ENCODE measurements around the gene ACAT2.
"Not testable (repeated sequence)": the region's sequence is repeated elsewhere in the genome, so short reads cannot be mapped to it uniquely, and the experiment has no call there.

ACAT2 gene

DNA sequence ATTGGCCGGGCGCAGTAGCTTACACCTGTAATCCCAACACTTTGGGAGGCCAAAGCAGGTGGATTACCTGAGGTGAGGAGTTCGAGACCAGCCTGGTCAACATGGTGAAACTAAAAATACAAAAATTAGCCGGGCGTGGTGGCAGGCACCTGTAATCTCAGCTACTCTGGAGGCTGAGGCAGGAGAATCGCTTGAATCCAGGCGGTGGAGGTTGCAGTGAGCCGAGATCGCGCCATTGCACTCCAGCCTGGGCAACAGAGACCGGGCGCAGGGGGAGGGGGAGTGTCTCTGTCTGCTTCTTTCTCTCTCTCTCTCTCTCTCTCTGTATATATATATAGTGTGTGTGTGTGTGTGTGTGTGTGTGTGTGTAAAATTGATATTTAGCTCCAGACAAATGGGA lies 29.3 kb upstream of the ACAT2 start:
- not testable (repeated sequence) for DNase-seq

DNA sequence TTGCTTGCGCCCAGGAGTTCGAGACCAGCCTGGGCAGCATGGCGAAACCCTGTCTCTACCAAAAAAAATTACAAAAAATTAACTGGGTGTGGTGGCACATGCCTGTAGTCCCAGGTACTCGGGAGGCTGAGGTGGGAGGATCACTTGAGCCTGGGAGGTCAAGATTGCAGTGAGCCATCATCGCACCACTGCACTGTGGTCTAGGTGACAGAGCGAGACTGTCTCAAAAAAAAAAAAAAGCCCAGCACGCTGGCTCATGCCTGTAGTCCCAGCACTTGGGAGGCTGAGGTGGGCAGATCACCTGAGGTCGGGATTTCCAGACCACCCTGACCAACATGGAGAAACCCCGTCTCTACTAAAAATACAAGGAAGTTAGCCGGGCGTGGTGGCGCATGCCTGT lies 28.4 kb upstream of the ACAT2 start:
- DNase-seq, result not testable (repeated sequence)

DNA sequence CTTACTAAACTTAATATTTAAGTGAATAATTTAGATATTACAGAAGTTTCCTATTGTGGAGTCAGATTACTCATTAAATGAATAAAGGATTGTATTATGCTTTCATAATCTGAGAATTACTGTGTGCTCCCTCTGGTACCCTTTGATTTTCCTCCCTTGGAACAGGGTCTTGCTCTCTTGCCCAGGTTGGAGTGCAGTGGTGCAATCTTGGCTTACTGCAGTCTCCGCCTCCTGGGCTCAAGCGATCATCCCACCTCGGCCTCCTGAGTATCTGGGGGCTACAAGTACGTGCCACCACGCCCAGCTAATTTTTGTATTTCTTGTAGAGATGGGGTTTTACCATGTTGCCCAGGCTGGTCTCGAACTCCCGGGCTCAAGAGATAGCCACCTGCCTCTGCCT lies 24.9 kb upstream of the ACAT2 start:
- DNase-seq, result no peak

DNA sequence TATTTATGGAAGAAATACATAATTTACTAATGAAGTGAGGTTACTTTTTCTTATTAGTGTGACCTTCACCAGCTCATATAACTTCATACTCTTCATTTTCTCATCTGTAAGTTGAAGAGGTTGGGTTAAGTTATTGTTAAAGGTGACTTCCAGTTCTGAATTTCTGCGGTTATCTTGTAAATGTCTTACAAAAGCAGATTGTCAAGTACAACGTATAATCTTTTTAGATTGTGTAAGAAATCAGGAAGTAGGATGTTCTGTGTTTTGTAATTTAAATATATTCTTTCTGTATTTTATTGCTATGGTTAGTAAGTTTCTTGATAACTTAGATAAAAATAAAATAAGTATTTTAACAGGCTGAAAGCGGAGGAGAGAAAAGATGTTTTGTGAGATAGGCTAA lies 22.5 kb upstream of the ACAT2 start:
- no peak for DNase-seq

DNA sequence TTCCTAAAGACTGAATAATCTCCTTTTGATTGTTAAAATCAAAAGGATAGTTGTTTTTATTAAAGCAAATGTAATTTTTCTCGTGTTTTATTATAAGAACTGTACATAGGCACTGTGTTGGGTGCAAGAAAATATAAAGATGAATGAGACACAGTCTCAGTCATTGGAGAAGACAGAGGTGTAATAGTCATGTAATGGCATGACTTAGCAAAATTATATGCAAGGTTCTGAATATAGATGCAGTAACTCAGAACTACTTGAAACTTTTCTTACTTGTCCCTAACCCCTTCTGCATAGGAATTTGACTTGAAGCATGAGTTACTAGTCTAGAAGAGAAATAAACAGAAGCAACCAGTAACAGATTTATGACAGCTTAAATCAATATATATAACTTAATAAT lies 19.7 kb upstream of the ACAT2 start:
- no peak for DNase-seq

DNA sequence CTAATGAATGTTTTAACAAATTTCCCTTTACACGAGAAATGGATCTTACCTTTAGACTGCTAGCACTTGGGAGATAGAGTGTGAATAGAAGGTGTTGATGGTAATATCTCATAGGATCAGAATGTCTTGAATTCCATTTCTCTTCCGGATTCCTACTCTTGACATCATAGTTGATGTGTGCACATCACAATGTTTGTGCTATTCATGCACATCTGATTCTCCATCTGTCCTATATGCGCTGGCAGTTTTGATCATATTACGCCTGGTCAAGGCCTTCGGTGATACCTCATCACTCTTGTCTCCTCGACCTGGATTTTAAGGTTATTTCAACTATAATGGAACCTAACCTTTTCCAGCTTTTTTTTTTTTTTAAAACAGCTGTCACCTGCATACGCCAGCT lies 16.8 kb upstream of the ACAT2 start:
- DNase-seq, result no peak

DNA sequence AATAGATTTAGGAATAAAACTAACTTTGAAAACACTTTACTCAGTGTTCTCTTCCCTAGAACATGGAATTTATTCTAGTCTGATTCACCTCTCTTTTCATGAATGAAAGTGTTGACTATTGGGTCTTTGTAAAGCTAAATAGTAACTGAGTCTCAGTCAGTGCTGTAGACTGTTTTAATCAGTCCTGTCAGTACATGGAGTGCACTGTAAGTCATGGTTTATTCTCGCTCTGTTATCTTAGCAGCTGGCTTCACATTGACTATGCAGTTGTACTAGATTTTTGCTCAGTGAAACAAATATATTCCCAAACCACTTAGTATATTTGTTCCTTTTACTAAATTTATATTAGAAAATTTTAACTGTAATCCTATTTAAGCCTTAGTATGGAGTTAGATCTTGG lies 15.1 kb upstream of the ACAT2 start:
- DNase-seq, result no peak

DNA sequence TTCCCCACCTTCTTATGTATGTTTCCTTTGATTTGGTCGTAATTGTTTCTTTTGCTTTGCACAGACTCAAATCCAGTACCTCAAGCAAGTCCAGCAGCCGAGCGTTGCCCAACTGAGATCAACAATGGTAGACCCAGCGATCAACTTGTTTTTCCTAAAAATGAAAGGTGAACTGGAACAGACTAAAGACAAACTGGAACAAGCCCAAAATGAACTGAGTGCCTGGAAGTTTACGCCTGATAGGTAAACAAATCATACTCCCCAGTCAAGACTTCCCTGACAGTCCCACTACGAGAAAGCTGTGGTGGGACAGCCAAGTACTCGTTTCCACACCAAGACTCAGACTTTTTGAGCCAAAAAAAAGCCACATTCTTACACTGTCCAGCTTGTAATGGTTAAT lies 13.7 kb upstream of the ACAT2 start:
- DNase-seq, result not testable (repeated sequence)

DNA sequence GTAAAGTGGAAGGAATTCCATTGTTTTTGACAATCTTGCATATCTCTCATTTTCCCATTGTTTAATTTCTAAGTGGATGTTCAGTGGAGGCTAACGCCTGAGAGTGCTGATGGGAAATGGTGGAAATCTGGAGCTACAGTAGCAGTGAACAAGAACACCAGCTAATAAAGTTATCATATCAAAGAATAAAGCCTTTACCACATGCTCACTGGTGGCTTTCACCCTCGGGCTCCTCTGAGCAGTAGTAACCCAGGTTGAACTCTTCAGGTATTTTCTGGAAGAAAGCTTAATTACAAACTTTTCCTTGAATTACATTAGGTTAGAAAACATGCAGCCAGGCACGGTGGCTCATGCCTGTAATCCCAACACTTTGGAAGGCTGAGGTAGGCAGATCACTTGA lies 10.4 kb upstream of the ACAT2 start:
- DNase-seq, result no peak

DNA sequence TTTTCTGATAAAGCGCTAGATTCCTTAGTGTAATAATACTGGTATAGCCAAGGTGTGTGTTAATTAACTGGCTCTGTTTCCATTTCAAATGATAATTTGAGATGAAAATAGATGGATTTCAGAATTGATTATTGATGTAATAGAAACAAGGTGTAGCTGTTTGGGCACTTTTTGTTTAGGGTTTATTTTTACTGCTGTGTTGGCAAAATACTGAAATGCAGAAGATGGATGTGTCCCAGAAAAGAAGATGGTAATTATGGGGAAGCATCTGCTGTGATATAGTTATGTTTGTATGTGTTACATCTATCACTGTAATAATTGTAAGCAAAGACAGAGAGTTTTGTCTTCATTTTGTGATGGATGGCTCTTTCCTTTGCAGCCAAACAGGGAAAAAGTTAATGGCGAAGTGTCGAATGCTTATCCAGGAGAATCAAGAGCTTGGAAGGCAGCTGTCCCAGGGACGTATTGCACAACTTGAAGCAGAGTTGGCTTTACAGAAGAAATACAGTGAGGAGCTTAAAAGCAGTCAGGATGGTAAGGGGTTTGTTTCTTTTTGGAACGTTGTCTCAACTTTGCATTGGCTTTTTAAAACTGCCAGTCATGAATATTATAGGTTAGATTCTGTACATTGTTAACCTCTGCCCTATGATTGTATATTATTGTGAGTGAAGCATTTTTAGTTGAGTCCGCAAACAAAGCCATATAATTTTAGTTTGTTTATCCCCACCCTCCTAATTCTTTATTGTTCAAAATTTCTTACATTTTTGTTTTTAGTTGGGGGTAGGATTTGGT lies 8.6 kb upstream of the ACAT2 start:
- no peak for DNase-seq

DNA sequence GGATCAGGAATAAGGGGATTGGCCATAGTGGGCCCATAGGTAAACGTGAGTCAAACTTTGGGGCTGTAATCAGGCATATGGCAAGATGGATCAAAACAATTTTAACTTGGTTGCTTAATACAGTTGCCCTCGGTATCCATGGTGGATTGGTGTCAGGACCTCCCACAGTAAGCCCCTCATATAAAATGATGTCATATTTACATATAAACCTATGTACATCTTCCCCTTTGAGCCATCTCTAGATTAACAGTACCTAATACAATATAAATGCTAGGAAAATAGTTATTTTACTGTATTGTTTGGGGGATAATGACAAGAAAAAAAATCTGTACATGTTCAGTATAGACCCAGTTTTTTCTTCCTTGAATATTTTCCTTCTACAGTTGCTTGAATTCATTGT lies 7.4 kb upstream of the ACAT2 start:
- no peak for DNase-seq

DNA sequence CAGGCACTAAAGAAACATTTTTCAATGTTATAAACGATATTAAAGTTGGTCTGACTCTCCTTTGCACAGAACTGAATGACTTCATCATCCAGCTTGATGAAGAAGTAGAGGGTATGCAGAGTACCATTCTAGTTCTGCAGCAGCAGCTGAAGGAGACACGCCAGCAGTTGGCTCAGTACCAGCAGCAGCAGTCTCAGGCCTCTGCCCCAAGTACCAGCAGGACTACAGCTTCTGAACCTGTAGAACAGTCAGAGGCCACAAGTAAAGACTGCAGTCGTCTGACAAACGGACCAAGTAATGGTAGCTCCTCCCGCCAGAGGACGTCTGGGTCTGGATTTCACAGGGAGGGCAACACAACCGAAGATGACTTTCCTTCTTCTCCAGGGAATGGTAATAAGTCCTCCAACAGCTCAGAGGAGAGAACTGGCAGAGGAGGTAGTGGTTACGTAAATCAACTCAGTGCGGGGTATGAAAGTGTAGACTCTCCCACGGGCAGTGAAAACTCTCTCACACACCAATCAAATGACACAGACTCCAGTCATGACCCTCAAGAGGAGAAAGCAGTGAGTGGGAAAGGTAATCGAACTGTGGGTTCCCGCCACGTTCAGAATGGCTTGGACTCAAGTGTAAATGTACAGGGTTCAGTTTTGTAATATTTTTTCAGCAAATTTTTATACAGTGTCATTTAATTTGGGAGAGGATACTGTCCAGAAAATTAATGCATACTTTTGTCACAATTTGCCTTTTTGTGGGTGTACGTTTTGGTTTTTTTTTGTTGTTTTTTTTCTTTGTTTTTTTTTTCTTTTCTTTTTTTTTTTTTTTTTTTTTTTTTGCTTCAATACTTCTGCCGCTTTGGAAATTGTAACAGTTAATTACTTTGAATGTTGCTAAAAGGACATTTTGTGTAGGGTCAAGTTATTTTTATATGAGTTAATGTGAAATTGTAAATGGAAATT lies 6.6 kb upstream of the ACAT2 start:
- DNase-seq, result no peak

DNA sequence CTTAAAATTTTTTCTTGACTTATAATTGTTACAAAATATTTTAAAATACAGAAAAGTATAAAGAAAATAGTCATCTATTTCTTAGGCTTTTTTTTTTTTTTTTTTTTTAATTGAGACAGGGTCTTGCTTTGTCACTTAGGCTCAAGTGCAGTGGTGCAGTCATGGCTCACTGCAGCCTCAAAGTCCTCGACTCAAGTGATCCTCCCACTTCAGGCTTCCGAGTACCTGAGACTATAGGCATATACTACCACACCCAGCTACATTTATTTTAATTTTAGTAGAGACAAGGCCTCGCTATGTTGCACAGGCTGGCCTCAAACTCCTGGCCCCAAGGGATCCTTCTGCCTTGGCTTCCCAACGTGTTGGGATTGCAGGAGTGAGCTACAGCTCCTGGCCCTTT lies 5.3 kb upstream of the ACAT2 start:
- DNase-seq, result no peak

DNA sequence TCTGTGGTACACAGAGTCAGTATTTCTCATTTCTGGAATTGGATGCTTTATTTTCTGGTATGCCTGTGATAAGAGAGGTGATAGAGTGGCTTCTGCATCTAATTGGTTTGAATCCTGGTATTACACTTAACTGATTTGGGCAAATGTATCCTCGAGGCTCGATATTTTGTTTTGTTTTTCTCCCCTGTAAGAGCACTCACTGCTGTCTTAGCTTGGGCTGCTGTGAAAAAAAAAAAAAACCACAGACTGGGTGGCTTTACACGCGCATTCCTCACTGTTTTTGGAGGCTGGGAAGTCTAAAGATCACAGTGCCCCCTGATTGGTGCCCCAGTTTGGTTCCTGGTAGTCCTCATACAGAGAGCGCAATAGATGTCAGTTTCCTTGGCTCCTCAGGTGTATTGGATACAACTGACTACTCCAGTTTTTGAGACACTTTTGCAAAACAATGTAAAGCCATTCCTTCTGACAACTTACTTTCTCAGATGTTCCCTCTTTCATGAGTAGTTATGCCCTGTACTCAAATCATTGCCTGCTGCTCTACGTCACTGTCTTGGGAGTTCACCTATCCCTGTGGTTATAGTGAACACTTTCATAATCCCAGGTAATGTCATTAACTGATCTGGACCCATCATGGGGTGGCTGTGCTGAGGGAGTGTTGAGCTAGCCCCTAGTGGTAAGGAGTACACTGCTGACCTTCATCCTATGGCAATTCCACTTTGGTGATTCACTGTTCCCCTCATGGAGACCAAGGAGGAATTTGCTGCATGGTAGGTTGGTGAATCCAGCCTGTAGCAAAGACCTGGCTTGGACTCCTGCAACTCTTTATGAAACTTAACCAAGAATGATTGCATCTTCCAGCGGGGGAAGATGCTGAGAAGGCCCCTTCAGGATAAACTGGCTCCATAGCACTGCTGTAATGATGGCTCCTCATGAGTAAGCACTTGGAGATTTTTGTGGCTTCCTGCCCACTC lies 3.5 kb upstream of the ACAT2 start:
- DNase-seq, result no peak

DNA sequence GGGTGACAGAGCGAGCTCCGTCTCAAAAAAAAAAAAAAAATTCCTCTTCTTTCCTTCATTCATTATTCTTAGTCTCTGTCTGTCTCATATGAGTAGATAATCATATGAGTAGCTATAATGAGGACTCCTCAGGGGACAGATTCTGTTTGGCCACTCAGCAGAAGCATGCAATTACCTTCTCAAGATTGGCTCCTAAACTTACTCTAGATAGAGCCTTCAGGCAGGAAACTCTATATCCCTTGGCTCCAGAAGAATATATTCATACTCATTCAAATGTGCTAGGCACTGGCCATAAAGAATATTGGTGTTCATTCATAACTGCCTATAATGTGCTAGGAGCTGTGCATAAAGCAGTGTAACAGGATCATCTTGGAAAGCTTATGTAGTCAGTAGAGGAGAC lies 2.2 kb upstream of the ACAT2 start:
- no peak for DNase-seq

DNA sequence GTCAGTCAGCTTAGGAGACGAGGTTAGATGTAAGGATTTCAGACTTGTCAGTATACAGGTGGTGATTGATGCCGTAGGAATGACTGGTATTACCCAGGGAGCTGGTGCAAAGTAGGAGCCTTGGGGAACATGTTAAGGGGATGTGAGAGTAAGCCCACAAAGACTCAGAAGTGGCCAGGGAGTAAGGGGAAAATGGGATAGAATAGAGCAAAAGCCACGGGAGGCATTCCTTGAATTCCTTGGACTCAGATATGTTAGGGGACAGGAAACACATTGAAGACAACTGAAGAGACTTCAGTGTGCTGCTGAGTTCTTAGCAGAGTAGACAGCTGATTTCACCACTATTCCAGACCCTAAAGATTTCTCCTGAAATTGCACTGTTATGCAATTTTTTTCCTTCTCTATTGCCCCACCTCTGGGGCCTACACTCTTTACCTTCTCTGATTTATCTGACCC lies 1.2 kb upstream of the ACAT2 start:
- no peak for DNase-seq

DNA sequence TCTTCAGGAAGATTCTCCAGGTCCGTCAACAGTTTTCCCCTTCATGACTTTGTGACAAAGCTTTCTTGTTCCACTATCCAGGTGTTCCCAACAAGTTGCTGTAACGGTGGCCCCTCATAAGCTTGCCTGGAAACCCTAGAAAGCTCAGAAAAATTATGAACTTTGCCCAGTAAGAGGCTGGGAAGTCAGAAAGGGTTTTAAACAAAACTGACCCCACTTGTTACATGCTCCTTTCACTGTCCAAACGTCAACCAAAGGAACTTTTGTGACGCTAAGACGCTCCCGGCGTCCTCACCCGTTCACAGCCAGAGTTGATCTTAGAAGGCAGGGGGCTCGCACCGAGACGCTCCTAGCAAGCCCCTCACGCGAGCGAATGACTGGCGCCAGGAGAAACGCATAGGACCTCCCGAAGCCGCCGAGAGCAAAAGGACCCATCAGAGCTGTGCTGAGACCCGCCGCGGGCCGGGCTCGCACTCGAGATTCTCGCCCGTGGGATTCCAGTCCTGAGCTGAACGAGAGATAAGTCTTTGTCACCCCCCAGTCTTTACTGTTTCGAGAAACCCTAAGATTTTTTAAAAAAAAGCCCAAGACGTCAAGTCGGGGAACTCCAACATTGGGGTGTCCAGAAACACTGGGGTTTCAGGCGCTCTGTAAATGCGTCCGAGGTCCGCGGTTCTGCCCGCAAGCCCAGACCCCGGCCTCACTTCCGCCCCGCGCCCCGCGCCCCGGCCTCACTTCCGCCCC lies 544 bp upstream of the ACAT2 start:
- no peak for DNase-seq

DNA sequence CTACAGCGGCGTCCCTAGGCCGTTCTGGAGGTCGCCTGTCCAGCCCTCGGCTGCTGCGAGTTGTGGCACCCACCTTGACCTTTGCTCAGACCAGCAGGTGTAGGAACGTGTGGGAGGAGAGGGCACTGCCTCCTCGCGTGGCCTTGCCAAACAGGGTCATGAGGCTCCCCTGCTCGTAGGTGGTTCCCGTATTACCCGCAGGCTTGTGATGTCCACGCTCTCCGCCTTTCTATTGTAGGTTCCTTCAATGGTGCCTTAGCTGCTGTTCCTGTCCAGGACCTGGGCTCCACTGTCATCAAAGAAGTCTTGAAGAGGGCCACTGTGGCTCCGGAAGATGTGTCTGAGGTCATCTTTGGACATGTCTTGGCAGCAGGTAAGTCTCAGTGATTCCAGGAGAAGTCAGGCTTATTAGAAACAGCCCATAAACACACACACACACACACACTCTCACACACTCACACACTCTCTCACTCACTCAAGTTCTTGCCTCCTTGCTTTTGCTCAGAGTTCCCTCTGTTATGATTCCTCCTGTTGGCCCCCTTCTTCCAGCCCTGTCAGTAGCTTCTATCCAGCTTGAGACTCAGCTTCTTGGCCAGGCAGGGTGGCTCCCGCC lies 942 bp downstream of the ACAT2 start:
- no peak for DNase-seq

DNA sequence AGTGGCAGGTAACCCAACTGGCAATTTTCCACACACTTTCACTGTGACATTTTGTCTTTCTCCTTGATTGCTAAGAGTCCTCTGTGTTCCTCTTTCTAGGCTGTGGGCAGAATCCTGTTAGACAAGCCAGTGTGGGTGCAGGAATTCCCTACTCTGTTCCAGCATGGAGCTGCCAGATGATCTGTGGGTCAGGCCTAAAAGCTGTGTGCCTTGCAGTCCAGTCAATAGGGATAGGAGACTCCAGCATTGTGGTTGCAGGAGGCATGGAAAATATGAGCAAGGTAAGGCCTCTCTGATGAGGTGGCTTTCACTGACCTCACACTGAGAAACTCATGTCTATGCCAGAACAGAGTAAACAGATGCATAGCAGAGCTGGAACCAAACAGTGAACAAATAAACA lies 5.1 kb downstream of the ACAT2 start:
- DNase-seq, result no peak

DNA sequence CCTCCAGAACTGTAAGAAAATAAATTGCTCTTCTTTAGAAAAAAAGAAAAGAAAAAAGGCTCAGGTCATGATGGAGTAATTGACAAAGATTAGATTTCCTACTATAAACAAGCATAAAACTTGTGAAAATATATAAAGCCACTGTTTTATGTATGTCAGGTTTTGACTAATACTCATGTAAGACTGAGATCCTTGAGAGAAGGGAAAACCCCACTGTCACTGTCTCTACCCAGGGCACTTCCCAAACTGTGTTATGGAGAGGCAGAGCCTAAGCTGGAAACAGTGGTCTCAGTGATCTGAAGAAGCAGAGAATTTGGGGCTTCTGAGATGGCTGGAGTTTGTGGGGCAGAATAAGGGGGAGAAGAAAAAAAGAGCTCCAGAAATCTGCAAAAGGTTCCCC lies 7.6 kb downstream of the ACAT2 start:
- DNase-seq, result no peak

DNA sequence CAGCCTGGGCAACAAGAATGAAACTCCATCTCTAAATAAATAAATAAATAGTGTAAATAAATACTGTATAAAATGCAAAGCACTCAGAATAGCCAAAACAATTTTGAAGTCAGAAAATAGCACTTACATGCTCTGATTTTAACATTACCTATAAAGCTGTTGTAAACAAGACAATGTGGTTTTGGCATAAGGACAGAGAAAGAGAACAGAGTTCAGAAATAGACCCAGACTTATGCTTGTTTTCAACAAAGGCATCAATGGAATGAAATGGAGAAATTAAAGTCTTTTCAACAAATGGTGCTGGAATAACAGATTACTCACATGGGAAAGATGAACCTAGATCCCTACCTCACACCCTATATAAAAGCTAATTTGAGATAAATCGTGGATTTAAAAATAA lies 10.4 kb downstream of the ACAT2 start:
- no peak for DNase-seq
